K562 (cell line): Measurements from ENCODE around the gene BIN1. TPM values are rescaled to one million over a fixed set of nuclear protein-coding genes. Genes with fewer than 3 reads are reported as not detected.
A peak's percentile ranks its signal among the peaks of the same experiment; 100 is the strongest.

Source experiments
- CBX3 ChIP-seq, 2 experiments: IDR thresholded peaks; 1 replicate in 1 of 2; 2 replicates in 1 of 2; pipeline ENCODE4 v1.6.1; 2012; ENCODE audit warnings: inconsistent platforms in 2 of 2, low read length in 2 of 2, borderline replicate concordance in 1 of 2, control low read depth in 1 of 2
- CREB5 ChIP-seq: fragments of 250-450 bp; sonication (Bioruptor Pico); IDR thresholded peaks from 2 replicates; pipeline ENCODE4 v1.5.0; 2020; ENCODE audit warnings: mild to moderate bottlenecking
- EP400 ChIP-seq: fragments of 450-650 bp; IDR thresholded peaks from 2 replicates; pipeline ENCODE4 v1.6.1; 2017; ENCODE audit warnings: antibody characterized with exemption, mild to moderate bottlenecking, moderate library complexity
- FOXK1 ChIP-seq: sonication (generic); formaldehyde crosslinking; IDR thresholded peaks from 2 replicates; pipeline ENCODE4 v1.8.0; 2022; ENCODE audit warnings: missing genetic modification reagents, mild to moderate bottlenecking, borderline replicate concordance
- FOXK2 ChIP-seq, 2 experiments: fragments of 450-650 bp; IDR thresholded peaks in 1 of 2; conservative IDR thresholded peaks in 1 of 2; 2 replicates each; pipeline ENCODE4 v1.6.1; 2016; ENCODE audit warnings: low read depth in 2 of 2, mild to moderate bottlenecking in 1 of 2
- GTF2F1 ChIP-seq: IDR thresholded peaks from 2 replicates; pipeline ENCODE4 v1.6.1; 2011; ENCODE audit warnings: low read depth, low read length, improper control_type of control experiment
- MAFG ChIP-seq: fragments of 450-650 bp; conservative IDR thresholded peaks from 2 replicates; pipeline ENCODE4 v1.6.1; 2016; ENCODE audit warnings: missing genetic modification characterization, missing compliant biosample characterization
- MAZ ChIP-seq, 2 experiments: fragments of 450-650 bp in 1 of 2; sonication (generic) in 1 of 2; formaldehyde crosslinking; IDR thresholded peaks in 1 of 2; conservative IDR thresholded peaks in 1 of 2; 2 replicates each; pipeline versions ENCODE4 v1.4.0 to v1.5.0; 2020; ENCODE audit warnings: mild to moderate bottlenecking in 1 of 2, missing genetic modification reagents in 1 of 2
- MTA1 ChIP-seq: fragments of 450-650 bp; IDR thresholded peaks from 2 replicates; pipeline ENCODE4 v1.6.1; 2017; ENCODE audit warnings: borderline replicate concordance
- PYGO2 ChIP-seq: fragments of 450-650 bp; IDR thresholded peaks from 2 replicates; pipeline ENCODE4 v1.6.1; 2016; ENCODE audit warnings: mild to moderate bottlenecking, missing genetic modification characterization, moderate library complexity, missing compliant biosample characterization
- SRSF1 ChIP-seq: fragments of 200-400 bp; formaldehyde crosslinking; IDR thresholded peaks from 2 replicates; pipeline ENCODE4 v1.6.1; 2017; ENCODE audit warnings: mild to moderate bottlenecking, low read depth, low read length, moderate library complexity
- ZNF224 ChIP-seq: sonication (generic); formaldehyde crosslinking; IDR thresholded peaks from 2 replicates; pipeline ENCODE4 v1.8.0; 2022; ENCODE audit warnings: mild to moderate bottlenecking, missing genetic modification reagents
- ZNF239 ChIP-seq: fragments of 250-450 bp; sonication (Bioruptor Pico); IDR thresholded peaks from 2 replicates; pipeline ENCODE4 v1.4.0; 2020; ENCODE audit warnings: mild to moderate bottlenecking
- ZNF707 ChIP-seq: fragments of 250-450 bp; sonication (Bioruptor Pico); conservative IDR thresholded peaks from 2 replicates; pipeline ENCODE4 v1.8.0; 2022; ENCODE audit warnings: inconsistent platforms, mild to moderate bottlenecking, moderate library complexity
- polyA plus RNA-seq, 8 experiments: library from polyadenylated mRNA; depleted of rRNA in 4 of 8; stranded (reverse) in 5 of 8; unstranded in 3 of 8; fragments of >200 nt; fragmentation: Nextera tagmentation in 2 of 8; fragmentation: Illumina TruSeq in 1 of 8; extraction: Ambion mirVana in 2 of 8; extraction: Trizol in 1 of 8; gene quantifications; 2 replicates each; pipeline versions ENCODE4 v1.2.1 to v1.2.3, GENCODE V29; 2011 to 2014; ENCODE audit warnings: inconsistent platforms in 1 of 8, missing spikeins in 1 of 8
- total RNA-seq, 7 experiments: library from RNA; depleted of rRNA in 6 of 7; stranded (reverse); fragments of >200 nt in 6 of 7; fragmentation: Illumina TruSeq in 2 of 7; extraction: Trizol in 2 of 7; gene quantifications; 2 replicates each; pipeline versions ENCODE4 v1.2.1 to v1.2.3, GENCODE V29; 2011 to 2021; ENCODE audit warnings: low replicate concordance in 1 of 7
- TF ChIP-seq, protein P1 (sequence below): sonication (generic); formaldehyde crosslinking; IDR thresholded peaks from 2 replicates; pipeline ENCODE4 v1.8.0; 2022; ENCODE audit warnings: missing genetic modification reagents, mild to moderate bottlenecking, borderline replicate concordance
- TF ChIP-seq, protein P2 (sequence below): fragments of 250-450 bp; sonication (Bioruptor Pico); IDR thresholded peaks from 2 replicates; pipeline ENCODE4 v1.8.0; 2021; ENCODE audit warnings: moderate library complexity, mild to moderate bottlenecking, inconsistent platforms
- TF ChIP-seq, protein P3 (sequence below): fragments of 450-650 bp; IDR thresholded peaks from 2 replicates; pipeline ENCODE4 v1.7.0; 2016; ENCODE audit warnings: borderline replicate concordance
- TF ChIP-seq, protein P4 (sequence below): fragments of 450-650 bp; IDR thresholded peaks from 2 replicates; pipeline ENCODE4 v1.6.1; 2018; ENCODE audit not compliant: partially characterized antibody

The BIN1 gene
- total and polyA plus RNA-seq, 9 of the 15 experiments (the other 6 are each of a cell fraction or from before 2014, with no cell fraction given): 0.04 to 2.8 (median 0.79) TPM; not detected in 1

GRCh38 chr2:127064642-127065250 lies 42.2 kb downstream of the BIN1 start (continued):
- TF ChIP-seq, protein P1, sequence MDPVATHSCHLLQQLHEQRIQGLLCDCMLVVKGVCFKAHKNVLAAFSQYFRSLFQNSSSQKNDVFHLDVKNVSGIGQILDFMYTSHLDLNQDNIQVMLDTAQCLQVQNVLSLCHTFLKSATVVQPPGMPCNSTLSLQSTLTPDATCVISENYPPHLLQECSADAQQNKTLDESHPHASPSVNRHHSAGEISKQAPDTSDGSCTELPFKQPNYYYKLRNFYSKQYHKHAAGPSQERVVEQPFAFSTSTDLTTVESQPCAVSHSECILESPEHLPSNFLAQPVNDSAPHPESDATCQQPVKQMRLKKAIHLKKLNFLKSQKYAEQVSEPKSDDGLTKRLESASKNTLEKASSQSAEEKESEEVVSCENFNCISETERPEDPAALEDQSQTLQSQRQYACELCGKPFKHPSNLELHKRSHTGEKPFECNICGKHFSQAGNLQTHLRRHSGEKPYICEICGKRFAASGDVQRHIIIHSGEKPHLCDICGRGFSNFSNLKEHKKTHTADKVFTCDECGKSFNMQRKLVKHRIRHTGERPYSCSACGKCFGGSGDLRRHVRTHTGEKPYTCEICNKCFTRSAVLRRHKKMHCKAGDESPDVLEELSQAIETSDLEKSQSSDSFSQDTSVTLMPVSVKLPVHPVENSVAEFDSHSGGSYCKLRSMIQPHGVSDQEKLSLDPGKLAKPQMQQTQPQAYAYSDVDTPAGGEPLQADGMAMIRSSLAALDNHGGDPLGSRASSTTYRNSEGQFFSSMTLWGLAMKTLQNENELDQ (CRISPR knock-in tag): no peak
- TF ChIP-seq EP400: no peak; the same call in none of the 2 replicates
- peak; percentile 47; the same call in 1 of the 2 replicates for TF ChIP-seq GTF2F1
- peak; percentile 71 to 89 for TF ChIP-seq MAZ (CRISPR knock-in tag; conservative IDR thresholded peaks at IDR 0.05 in 1 of 2, IDR thresholded peaks at IDR 0.05 in 1 of 2)
- TF ChIP-seq, protein P2, sequence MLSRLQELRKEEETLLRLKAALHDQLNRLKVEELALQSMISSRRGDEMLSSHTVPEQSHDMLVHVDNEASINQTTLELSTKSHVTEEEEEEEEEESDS (CRISPR knock-in tag): no peak
- no peak for TF ChIP-seq ZNF707 (CRISPR knock-in tag)
- TF ChIP-seq FOXK1: no peak
- no peak for TF ChIP-seq PYGO2
- TF ChIP-seq, protein P3, sequence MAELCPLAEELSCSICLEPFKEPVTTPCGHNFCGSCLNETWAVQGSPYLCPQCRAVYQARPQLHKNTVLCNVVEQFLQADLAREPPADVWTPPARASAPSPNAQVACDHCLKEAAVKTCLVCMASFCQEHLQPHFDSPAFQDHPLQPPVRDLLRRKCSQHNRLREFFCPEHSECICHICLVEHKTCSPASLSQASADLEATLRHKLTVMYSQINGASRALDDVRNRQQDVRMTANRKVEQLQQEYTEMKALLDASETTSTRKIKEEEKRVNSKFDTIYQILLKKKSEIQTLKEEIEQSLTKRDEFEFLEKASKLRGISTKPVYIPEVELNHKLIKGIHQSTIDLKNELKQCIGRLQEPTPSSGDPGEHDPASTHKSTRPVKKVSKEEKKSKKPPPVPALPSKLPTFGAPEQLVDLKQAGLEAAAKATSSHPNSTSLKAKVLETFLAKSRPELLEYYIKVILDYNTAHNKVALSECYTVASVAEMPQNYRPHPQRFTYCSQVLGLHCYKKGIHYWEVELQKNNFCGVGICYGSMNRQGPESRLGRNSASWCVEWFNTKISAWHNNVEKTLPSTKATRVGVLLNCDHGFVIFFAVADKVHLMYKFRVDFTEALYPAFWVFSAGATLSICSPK: no peak
- TF ChIP-seq ZNF224: no peak
- no peak for TF ChIP-seq ZNF239
- TF ChIP-seq FOXK2 (conservative IDR thresholded peaks at IDR 0.05 in 1 of 2, IDR thresholded peaks at IDR 0.05 in 1 of 2; ENCODE audit: low read depth in 2 of 2): no peak
- TF ChIP-seq CBX3 (IDR thresholded peaks at IDR 0.05; ENCODE audit: borderline replicate concordance in 1 of 2, low read length in 2 of 2): peak in 1 of 2 experiments; percentile 88; a peak in 2 of 3 replicates
- TF ChIP-seq SRSF1: no peak
- no peak for TF ChIP-seq CREB5 (CRISPR knock-in tag)
- peak; percentile 95 for TF ChIP-seq MAFG
- TF ChIP-seq MTA1: 0 out of 2 replicates have a peak, but pooled peaks have one; percentile 75
- TF ChIP-seq, protein P4, sequence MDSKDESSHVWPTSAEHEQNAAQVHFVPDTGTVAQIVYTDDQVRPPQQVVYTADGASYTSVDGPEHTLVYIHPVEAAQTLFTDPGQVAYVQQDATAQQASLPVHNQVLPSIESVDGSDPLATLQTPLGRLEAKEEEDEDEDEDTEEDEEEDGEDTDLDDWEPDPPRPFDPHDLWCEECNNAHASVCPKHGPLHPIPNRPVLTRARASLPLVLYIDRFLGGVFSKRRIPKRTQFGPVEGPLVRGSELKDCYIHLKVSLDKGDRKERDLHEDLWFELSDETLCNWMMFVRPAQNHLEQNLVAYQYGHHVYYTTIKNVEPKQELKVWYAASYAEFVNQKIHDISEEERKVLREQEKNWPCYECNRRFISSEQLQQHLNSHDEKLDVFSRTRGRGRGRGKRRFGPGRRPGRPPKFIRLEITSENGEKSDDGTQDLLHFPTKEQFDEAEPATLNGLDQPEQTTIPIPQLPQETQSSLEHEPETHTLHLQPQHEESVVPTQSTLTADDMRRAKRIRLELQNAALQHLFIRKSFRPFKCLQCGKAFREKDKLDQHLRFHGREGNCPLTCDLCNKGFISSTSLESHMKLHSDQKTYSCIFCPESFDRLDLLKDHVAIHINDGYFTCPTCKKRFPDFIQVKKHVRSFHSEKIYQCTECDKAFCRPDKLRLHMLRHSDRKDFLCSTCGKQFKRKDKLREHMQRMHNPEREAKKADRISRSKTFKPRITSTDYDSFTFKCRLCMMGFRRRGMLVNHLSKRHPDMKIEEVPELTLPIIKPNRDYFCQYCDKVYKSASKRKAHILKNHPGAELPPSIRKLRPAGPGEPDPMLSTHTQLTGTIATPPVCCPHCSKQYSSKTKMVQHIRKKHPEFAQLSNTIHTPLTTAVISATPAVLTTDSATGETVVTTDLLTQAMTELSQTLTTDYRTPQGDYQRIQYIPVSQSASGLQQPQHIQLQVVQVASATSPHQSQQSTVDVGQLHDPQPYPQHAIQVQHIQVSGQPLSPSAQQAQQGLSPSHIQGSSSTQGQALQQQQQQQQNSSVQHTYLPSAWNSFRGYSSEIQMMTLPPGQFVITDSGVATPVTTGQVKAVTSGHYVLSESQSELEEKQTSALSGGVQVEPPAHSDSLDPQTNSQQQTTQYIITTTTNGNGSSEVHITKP: no peak
